ENCODE data around the gene IGFBP5.
A peak's percentile ranks its signal among the peaks of the same experiment; 100 is the strongest.

DNA sequence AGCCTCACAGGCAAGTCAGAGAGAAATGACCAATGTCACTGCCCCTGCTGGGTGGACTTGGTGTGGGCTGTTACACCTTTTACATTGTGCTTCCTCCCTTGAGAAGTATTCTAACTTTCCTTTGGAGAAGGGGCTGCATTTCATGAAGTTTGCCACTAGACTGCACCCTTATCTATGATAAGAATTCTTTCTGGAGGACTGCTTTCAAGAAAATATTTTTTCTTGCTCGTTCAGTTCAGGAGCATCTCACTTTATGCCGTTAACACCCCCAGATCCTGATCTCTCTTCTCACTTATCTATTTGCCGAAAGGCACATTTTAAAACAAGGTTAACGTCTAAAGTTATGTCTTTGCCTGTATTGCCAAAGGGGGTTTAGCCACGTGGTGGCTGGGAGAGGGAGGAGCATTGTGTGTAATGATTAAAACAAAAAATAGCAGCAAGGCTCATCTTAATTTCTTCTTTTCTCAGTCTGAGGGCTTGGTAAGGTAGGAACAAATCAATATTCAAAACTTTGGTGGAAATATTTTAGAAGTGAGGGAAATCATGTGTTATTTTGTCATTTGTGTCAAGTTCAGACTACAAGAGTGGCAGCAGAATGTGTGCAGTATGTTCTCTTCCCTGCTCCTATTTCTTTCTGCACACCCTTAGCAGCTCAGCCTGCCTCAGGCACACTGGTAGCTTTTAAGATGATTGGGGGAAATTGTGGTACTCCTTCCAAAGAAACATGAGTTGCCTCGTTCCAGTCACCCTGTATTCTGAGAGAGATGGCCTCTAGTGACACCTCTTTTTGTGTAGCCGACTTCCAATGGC lies 1.6 kb upstream of the IGFBP5 start:
- TF ChIP-seq ASH1L (IDR thresholded peaks at IDR 0.05; ENCODE audit: borderline replicate concordance, low read depth, partially characterized antibody) (no peak), MTF1 (CRISPR knock-in tag; IDR thresholded peaks at IDR 0.05; ENCODE audit: borderline replicate concordance) (no peak), CHD1 (IDR thresholded peaks at IDR 0.05; ENCODE audit: low read length) (no peak), SMARCC2 (IDR thresholded peaks at IDR 0.05; ENCODE audit: low read depth) (no peak), TCF7 (IDR thresholded peaks at IDR 0.05; ENCODE audit: borderline replicate concordance) (no peak), CBX5 (IDR thresholded peaks at IDR 0.05; ENCODE audit: borderline replicate concordance, low read depth) (no peak), SNRNP70 (optimal IDR thresholded peaks at IDR 0.05; ENCODE audit: low read depth, low read length) (no peak), ZNF184 (CRISPR knock-in tag; IDR thresholded peaks at IDR 0.05) (no peak), PTTG1 (tag; IDR thresholded peaks at IDR 0.05; ENCODE audit: low read depth) (no peak)
- TF ChIP-seq, protein P1, sequence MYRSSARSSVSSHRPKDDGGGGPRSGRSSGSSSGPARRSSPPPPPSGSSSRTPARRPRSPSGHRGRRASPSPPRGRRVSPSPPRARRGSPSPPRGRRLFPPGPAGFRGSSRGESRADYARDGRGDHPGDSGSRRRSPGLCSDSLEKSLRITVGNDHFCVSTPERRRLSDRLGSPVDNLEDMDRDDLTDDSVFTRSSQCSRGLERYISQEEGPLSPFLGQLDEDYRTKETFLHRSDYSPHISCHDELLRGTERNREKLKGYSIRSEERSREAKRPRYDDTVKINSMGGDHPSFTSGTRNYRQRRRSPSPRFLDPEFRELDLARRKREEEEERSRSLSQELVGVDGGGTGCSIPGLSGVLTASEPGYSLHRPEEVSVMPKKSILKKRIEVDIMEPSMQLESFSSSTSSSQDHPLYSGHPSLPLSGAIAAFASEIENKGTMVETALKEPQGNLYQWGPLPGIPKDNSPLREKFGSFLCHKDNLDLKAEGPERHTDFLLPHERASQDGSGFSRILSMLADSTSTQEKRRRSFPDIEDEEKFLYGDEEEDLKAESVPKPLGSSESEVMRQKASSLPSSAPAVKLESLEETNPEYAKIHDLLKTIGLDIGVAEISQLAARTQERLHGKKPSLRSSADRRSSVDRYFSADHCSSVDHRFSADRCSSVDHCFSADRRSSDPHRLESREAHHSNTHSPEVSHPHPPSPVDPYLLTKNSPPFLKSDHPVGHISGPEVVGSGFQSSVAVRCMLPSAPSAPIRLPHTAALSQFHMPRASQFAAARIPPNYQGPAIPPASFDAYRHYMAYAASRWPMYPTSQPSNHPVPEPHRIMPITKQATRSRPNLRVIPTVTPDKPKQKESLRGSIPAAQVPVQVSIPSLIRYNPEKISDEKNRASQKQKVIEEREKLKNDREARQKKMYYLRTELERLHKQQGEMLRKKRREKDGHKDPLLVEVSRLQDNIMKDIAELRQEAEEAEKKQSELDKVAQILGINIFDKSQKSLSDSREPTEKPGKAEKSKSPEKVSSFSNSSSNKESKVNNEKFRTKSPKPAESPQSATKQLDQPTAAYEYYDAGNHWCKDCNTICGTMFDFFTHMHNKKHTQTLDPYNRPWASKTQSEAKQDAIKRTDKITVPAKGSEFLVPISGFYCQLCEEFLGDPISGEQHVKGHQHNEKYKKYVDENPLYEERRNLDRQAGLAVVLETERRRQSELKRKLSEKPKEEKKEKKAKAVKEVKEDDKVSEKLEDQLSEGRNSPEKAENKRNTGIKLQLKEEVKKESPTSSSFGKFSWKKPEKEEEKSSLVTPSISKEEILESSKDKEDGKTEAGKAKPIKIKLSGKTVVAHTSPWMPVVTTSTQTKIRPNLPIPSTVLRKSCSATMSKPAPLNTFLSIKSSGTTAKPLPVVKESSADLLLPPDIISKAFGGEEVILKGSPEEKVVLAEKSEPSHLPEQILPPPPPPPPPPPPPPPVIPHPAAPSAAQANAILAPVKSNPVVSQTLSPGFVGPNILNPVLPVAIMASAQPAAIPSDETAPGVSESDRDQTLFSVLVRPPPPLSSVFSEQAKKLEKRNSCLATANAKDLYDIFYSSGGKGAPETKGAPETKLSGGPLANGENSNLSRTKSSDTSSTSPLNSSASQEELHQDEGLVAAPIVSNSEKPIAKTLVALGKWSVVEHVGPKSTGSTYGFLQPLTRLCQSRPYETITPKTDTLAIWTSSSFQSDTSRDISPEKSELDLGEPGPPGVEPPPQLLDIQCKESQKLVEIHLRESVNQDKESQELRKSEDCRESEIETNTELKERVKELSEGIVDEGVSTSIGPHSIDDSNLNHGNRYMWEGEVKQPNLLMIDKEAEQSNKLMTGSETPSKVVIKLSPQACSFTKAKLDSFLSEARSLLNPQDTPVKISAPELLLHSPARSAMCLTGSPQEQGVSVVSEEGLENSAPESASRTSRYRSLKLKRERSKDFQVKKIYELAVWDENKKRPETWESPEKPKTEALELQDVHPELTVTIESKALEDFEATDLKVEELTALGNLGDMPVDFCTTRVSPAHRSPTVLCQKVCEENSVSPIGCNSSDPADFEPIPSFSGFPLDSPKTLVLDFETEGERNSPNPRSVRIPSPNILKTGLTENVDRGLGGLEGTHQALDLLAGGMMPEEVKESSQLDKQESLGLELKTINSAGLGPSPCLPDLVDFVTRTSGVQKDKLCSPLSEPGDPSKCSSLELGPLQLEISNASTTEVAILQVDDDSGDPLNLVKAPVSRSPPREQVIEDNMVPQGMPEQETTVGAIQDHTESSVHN (IDR thresholded peaks at IDR 0.05; ENCODE audit: borderline replicate concordance in 1 of 2, low read depth in 1 of 2), result no peak
- TF ChIP-seq, protein P2, sequence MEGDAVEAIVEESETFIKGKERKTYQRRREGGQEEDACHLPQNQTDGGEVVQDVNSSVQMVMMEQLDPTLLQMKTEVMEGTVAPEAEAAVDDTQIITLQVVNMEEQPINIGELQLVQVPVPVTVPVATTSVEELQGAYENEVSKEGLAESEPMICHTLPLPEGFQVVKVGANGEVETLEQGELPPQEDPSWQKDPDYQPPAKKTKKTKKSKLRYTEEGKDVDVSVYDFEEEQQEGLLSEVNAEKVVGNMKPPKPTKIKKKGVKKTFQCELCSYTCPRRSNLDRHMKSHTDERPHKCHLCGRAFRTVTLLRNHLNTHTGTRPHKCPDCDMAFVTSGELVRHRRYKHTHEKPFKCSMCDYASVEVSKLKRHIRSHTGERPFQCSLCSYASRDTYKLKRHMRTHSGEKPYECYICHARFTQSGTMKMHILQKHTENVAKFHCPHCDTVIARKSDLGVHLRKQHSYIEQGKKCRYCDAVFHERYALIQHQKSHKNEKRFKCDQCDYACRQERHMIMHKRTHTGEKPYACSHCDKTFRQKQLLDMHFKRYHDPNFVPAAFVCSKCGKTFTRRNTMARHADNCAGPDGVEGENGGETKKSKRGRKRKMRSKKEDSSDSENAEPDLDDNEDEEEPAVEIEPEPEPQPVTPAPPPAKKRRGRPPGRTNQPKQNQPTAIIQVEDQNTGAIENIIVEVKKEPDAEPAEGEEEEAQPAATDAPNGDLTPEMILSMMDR (IDR thresholded peaks at IDR 0.05 in 2 of 3, conservative IDR thresholded peaks at IDR 0.05 in 1 of 3; ENCODE audit: insufficient read depth in 2 of 3, low read depth in 1 of 3, low read length in 3 of 3), result peak; percentile 29 to 67 (median 61); a peak in 5 of 6 replicates
- TF ChIP-seq, protein P3, sequence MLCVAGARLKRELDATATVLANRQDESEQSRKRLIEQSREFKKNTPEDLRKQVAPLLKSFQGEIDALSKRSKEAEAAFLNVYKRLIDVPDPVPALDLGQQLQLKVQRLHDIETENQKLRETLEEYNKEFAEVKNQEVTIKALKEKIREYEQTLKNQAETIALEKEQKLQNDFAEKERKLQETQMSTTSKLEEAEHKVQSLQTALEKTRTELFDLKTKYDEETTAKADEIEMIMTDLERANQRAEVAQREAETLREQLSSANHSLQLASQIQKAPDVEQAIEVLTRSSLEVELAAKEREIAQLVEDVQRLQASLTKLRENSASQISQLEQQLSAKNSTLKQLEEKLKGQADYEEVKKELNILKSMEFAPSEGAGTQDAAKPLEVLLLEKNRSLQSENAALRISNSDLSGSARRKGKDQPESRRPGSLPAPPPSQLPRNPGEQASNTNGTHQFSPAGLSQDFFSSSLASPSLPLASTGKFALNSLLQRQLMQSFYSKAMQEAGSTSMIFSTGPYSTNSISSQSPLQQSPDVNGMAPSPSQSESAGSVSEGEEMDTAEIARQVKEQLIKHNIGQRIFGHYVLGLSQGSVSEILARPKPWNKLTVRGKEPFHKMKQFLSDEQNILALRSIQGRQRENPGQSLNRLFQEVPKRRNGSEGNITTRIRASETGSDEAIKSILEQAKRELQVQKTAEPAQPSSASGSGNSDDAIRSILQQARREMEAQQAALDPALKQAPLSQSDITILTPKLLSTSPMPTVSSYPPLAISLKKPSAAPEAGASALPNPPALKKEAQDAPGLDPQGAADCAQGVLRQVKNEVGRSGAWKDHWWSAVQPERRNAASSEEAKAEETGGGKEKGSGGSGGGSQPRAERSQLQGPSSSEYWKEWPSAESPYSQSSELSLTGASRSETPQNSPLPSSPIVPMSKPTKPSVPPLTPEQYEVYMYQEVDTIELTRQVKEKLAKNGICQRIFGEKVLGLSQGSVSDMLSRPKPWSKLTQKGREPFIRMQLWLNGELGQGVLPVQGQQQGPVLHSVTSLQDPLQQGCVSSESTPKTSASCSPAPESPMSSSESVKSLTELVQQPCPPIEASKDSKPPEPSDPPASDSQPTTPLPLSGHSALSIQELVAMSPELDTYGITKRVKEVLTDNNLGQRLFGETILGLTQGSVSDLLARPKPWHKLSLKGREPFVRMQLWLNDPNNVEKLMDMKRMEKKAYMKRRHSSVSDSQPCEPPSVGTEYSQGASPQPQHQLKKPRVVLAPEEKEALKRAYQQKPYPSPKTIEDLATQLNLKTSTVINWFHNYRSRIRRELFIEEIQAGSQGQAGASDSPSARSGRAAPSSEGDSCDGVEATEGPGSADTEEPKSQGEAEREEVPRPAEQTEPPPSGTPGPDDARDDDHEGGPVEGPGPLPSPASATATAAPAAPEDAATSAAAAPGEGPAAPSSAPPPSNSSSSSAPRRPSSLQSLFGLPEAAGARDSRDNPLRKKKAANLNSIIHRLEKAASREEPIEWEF (CRISPR knock-in tag; IDR thresholded peaks at IDR 0.05), result no peak

All from K562 (cell line).